Activated CD4-positive, alpha-beta T cell treated with anti-CD3 and anti-CD28 coated beads, Interleukin-2, amount 10 ng/mL, durations not matched to agents 24 days and 14 days (primary cell): ENCODE measurements around the gene DISC1. TPM values are rescaled to one million over a fixed set of nuclear protein-coding genes. Genes with fewer than 3 reads are reported as not detected.
"Not testable (repeated sequence)": the region's sequence is repeated elsewhere in the genome, so short reads cannot be mapped to it uniquely, and the experiment has no call there.

Experiments
- DNase-seq: peaks from one replicate; pipeline ENCODE4 v3.0.0; 2022
- H3K27ac Mint-ChIP-seq: one replicate; pipeline ENCODE4 v1.8.0; 2022; ENCODE audit warnings: mild to moderate bottlenecking, mixed read lengths
- H3K27me3 Mint-ChIP-seq: one replicate; pipeline ENCODE4 v1.8.0; 2022; ENCODE audit warnings: mixed read lengths
- H3K36me3 Mint-ChIP-seq: one replicate; pipeline ENCODE4 v1.8.0; 2022; ENCODE audit warnings: low read depth, mild to moderate bottlenecking, mixed read lengths
- H3K4me1 Mint-ChIP-seq: one replicate; pipeline ENCODE4 v1.8.0; 2021; ENCODE audit warnings: mixed read lengths
- H3K4me3 Mint-ChIP-seq: one replicate; pipeline ENCODE4 v1.8.0; 2022; ENCODE audit warnings: mild to moderate bottlenecking, moderate library complexity, mixed read lengths
- H3K9me3 Mint-ChIP-seq: one replicate; pipeline ENCODE4 v1.8.0; 2021; ENCODE audit warnings: mixed read lengths
- intact Hi-C: fragments of 100-400 bp; cut with micrococcal nuclease; formaldehyde crosslinking; loops from one replicate; pipeline ENCODE4 v1.15.1; 2023
- total RNA-seq: library from RNA; stranded (reverse); gene quantifications from 2 replicates; pipeline ENCODE4 v1.2.3, GENCODE V29; 2022

Gene DISC1
- total RNA-seq, 1 donor from 2014 or later = 3.1 TPM

GRCh38 chr1:231958448-231958847 lies 331.9 kb downstream of the DISC1 start:
- no peak for DNase-seq
- no peak overlapping the region for H3K4me3 Mint-ChIP-seq
- peaks cover 7% of the 10 kb centered on the region for H3K9me3 Mint-ChIP-seq
- no peak overlapping the region for H3K27ac Mint-ChIP-seq
- H3K27me3 Mint-ChIP-seq = no peaks in the 10 kb centered on the region
- intact Hi-C loops = no loop called here
- peaks cover 3% of the 10 kb centered on the region for H3K36me3 Mint-ChIP-seq
- H3K4me1 Mint-ChIP-seq = no peaks in the 10 kb centered on the region

GRCh38 chr1:231959225-231959884 lies 332.8 kb downstream of the DISC1 start:
- H3K27ac Mint-ChIP-seq = no peak overlapping the region
- H3K4me3 Mint-ChIP-seq = no peak overlapping the region
- peaks cover 4% of the 10 kb centered on the region for H3K9me3 Mint-ChIP-seq
- intact Hi-C loops = no loop called here
- H3K36me3 Mint-ChIP-seq = peaks cover 3% of the 10 kb centered on the region
- no peak for DNase-seq
- no peaks in the 10 kb centered on the region for H3K27me3 Mint-ChIP-seq
- H3K4me1 Mint-ChIP-seq = no peaks in the 10 kb centered on the region

GRCh38 chr1:231961801-231962200 lies 335.2 kb downstream of the DISC1 start:
- H3K9me3 Mint-ChIP-seq, H3K27ac Mint-ChIP-seq, H3K27me3 Mint-ChIP-seq, intact Hi-C loops, DNase-seq, H3K4me3 Mint-ChIP-seq, H3K4me1 Mint-ChIP-seq, H3K36me3 Mint-ChIP-seq: not testable (repeated sequence)

DNA sequence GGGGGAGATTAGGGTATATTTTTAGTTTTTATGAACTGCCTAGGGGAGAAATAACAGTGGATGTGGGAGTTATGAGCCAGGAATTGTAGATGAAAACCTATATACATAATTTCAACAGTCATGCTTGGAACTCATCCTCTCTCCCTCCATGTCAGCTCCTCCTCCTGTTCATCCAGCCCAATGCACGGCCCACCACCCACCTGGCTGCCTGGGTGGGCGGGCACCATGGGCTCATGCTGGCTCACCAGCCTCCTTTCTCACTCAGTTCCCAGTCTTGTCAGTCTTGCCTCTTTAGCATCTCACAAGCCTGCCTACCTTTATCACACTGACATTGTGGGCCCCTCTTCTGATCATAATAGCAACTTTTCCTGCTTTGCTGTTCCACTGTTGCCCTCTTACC lies 336.0 kb downstream of the DISC1 start:
- no peaks in the 10 kb centered on the region for H3K4me1 Mint-ChIP-seq
- no peak overlapping the region for H3K4me3 Mint-ChIP-seq
- H3K27me3 Mint-ChIP-seq = no peaks in the 10 kb centered on the region
- H3K9me3 Mint-ChIP-seq = no peaks in the 10 kb centered on the region
- no peak for DNase-seq
- H3K36me3 Mint-ChIP-seq = peaks cover 5% of the 10 kb centered on the region
- intact Hi-C loops = no loop called here
- no peak overlapping the region for H3K27ac Mint-ChIP-seq

- no peak overlapping the region for H3K4me3 Mint-ChIP-seq
- no peaks in the 10 kb centered on the region for H3K4me1 Mint-ChIP-seq
- no peaks in the 10 kb centered on the region for H3K9me3 Mint-ChIP-seq
- H3K27me3 Mint-ChIP-seq = no peaks in the 10 kb centered on the region
- no peak overlapping the region for H3K27ac Mint-ChIP-seq
- H3K36me3 Mint-ChIP-seq = peaks cover 7% of the 10 kb centered on the region
- intact Hi-C loops = no loop called here
- no peak for DNase-seq
Observed at GRCh38 chr1:231964241-231964640, 337.7 kb downstream of the DISC1 start.

DNA sequence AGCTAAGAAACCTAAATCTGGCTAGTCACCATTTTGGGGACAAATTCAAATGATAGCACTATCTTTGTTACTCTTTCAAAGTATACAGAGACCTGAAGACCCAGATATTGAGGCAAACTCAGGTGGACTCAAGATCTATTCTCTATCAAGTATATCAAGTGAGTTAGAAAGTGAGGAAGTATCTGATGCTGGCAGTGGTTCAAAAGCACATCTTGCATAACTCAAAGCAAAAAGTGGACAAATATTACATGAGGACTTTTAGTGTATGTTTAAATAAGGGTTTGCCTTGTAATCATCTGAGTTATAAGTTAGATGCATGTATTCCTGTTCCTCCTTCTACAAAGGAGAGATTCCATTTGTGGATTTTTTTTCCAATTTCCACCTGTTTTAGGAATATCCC lies 338.4 kb downstream of the DISC1 start:
- no peak overlapping the region for H3K4me3 Mint-ChIP-seq
- no peak overlapping the region for H3K27ac Mint-ChIP-seq
- intact Hi-C loops = no loop called here
- no peaks in the 10 kb centered on the region for H3K9me3 Mint-ChIP-seq
- H3K36me3 Mint-ChIP-seq = peaks cover 4% of the 10 kb centered on the region
- no peaks in the 10 kb centered on the region for H3K27me3 Mint-ChIP-seq
- no peaks in the 10 kb centered on the region for H3K4me1 Mint-ChIP-seq
- no peak for DNase-seq

DNA sequence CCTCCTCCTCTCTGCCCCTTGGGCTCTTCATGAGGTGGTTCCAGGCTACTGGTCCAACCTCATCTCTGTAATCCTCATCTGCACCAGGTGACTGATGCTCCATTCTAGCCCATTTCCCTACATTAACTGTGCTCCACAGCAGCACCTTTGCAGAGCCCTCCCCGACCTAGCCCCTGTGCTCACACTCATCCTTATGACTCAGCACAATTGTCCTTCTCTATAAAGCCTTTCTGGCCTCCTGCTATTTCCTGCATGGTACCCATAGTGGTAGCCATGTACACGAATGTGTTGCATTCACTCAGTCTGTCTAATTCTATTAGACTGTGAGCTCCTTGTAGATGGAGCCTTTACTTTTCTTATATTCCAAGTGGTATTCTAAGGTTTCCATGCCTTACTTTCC lies 339.0 kb downstream of the DISC1 start:
- Mint-ChIP-seq H3K4me3 (no peak overlapping the region), H3K36me3 (peaks cover 4% of the 10 kb centered on the region), H3K9me3 (peaks cover 5% of the 10 kb centered on the region), H3K27ac (no peak overlapping the region), H3K4me1 (peaks cover under 1% of the 10 kb centered on the region), H3K27me3 (no peaks in the 10 kb centered on the region)
- DNase-seq = no peak
- intact Hi-C loops = no loop called here

DNA sequence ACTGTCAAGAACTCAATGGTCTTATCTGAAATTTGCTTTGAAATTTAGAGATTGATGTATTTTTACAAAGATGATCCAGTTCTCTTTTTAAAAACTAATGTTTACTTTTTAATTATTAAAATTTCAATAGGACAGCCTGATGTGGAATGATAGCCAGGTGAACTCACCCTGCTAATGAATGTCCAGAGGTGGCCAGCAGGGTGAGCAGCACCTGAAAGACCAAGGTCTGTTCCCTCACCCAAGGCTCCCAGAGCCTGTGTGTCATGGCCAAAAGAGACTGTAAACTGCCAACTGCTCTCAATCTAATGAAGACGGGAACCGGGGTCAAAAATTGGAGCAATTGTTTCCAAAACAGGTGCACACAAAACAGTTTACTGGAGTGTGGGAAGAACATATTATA lies 340.4 kb downstream of the DISC1 start:
- Mint-ChIP-seq H3K36me3 (peaks cover 4% of the 10 kb centered on the region), H3K27me3 (no peaks in the 10 kb centered on the region), H3K4me1 (peaks cover 12% of the 10 kb centered on the region), H3K9me3 (peaks cover 5% of the 10 kb centered on the region), H3K4me3 (no peak overlapping the region), H3K27ac (no peak overlapping the region)
- intact Hi-C loops = no loop called here
- DNase-seq = no peak

- H3K36me3 Mint-ChIP-seq = peaks cover 4% of the 10 kb centered on the region
- no peak overlapping the region for H3K27ac Mint-ChIP-seq
- peaks cover 5% of the 10 kb centered on the region for H3K9me3 Mint-ChIP-seq
- no peaks in the 10 kb centered on the region for H3K27me3 Mint-ChIP-seq
- H3K4me3 Mint-ChIP-seq = no peak overlapping the region
- H3K4me1 Mint-ChIP-seq = peaks cover 21% of the 10 kb centered on the region
- intact Hi-C loops = no loop called here
- no peak for DNase-seq
Observed at GRCh38 chr1:231969076-231969475, 342.5 kb downstream of the DISC1 start.

GRCh38 chr1:231969761-231970160 lies 343.2 kb downstream of the DISC1 start:
- H3K4me1 Mint-ChIP-seq = peaks cover 22% of the 10 kb centered on the region
- intact Hi-C loops = loop anchor here (10.0 kb wide), 1 partner anchor 665 kb away; the partner anchor contains the start of gene SIPA1L2
- H3K36me3 Mint-ChIP-seq, DNase-seq, H3K27me3 Mint-ChIP-seq, H3K4me3 Mint-ChIP-seq, H3K9me3 Mint-ChIP-seq, H3K27ac Mint-ChIP-seq: not testable (repeated sequence)

- DNase-seq = no peak
- Mint-ChIP-seq H3K4me3 (no peak overlapping the region), H3K36me3 (peaks cover 2% of the 10 kb centered on the region), H3K27me3 (no peaks in the 10 kb centered on the region), H3K27ac (no peak overlapping the region), H3K4me1 (peaks cover 22% of the 10 kb centered on the region), H3K9me3 (peaks cover 9% of the 10 kb centered on the region)
- intact Hi-C loops = loop anchor here (10.0 kb wide), 1 partner anchor 664 kb away; the partner anchor contains the start of gene SIPA1L2
Observed at GRCh38 chr1:231970684-231971083, 344.1 kb downstream of the DISC1 start.

DNA sequence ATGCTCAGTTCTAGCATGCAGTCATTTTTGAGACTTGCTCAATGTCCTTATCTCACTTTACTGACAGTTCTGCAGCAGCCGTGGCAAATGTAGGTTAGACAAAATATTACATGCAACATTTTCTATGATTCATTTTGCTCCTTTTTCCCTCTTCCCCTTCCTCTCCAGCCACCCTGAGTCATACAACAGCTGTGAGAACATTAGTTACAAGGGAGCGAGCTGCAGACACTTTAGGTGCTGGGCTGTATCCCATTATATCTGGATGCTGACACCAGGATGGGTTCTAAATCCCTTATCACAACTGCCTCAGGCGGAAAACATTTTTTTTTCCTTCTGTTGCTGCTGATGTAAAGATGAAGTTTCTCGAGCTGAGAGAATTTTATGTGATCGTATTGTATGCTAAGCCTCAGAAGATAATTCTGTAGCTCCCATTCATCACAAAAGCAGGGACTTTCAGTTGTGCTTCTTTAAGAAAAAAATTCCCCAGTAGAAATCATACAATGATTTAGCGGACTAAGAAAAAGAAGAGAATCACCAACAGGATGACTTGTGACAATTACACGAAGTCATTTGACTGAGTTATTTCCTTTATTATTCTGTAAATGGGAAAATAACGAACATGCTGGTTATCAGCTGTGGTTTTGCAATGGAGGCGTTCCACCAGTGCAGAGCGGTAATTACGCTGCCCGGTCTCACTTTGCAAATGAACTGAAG lies 345.0 kb downstream of the DISC1 start:
- Mint-ChIP-seq H3K9me3 (peaks cover 9% of the 10 kb centered on the region), H3K4me3 (no peak overlapping the region), H3K36me3 (peaks cover 2% of the 10 kb centered on the region), H3K27me3 (peaks cover 2% of the 10 kb centered on the region), H3K4me1 (peaks cover 22% of the 10 kb centered on the region), H3K27ac (no peak overlapping the region)
- no peak for DNase-seq
- intact Hi-C loops = loop anchor here (10.0 kb wide), 1 partner anchor 663 kb away; the partner anchor contains the start of gene SIPA1L2

DNA sequence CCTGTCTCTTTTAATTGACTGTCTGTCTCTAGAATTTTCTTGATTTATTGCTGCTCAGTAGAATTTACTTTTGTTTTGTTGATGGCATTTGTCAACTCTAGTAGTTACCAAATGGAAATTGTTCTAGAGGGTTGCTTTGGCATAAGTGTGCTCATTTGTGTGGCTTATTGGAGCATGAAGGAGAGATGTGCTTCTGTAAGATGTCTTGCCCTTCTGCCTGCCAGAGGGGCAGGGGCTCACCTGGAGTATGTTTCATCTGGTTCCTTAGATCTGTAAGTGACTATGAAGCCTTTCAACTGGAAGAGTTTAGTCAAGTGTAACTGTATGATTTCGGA lies 345.5 kb downstream of the DISC1 start:
- Mint-ChIP-seq H3K27ac (no peak overlapping the region), H3K9me3 (peaks cover 11% of the 10 kb centered on the region), H3K4me3 (no peak overlapping the region), H3K27me3 (peaks cover 2% of the 10 kb centered on the region), H3K4me1 (peaks cover 22% of the 10 kb centered on the region), H3K36me3 (peaks cover 2% of the 10 kb centered on the region)
- no peak for DNase-seq
- intact Hi-C loops = loop anchor here (10.0 kb wide), 1 partner anchor 663 kb away; the partner anchor contains the start of gene SIPA1L2

DNA sequence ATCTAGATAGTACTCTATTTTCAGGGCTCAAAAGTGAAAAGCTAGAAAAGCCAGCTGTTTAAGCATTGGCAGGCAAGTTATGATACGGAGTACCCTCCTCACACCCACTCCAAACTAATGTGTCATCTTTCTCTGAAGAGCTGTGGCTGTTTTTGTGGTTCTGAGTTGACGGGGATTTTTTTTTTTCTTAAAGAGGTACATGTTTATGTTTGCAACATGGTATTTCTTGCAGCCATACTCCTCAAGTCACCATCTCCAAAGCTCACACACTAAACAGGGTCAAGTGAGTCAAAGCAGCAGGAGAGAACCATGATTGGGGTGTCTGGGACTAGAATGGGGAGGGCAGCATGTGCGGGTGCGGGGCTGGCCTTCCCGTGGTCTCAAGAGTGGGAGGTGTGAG lies 347.2 kb downstream of the DISC1 start:
- DNase-seq = peak; percentile 75
- Mint-ChIP-seq H3K27ac (peak overlapping the region; percentile 46), H3K4me1 (peaks cover 22% of the 10 kb centered on the region), H3K36me3 (no peaks in the 10 kb centered on the region), H3K27me3 (peaks cover 2% of the 10 kb centered on the region), H3K4me3 (peak overlapping the region; percentile 41), H3K9me3 (peaks cover 15% of the 10 kb centered on the region)
- intact Hi-C loops = loop anchor here (10.0 kb wide), 1 partner anchor 661 kb away; the partner anchor contains the start of gene SIPA1L2
